Aortic smooth muscle cell (primary cell): Measurements from ENCODE around the gene LLCFC1. TPM values are rescaled to one million over a fixed set of nuclear protein-coding genes. Genes with fewer than 3 reads are reported as not detected.

ENCODE experiments used
- total RNA-seq: library from RNA; depleted of rRNA; stranded (reverse); fragments of >200 nt; gene quantifications from 2 replicates; pipeline ENCODE4 v1.2.3, GENCODE V29; 2014

Gene LLCFC1
- not detected in 2 replicates for total RNA-seq

GRCh38 chr7:142939226-142939910 lies at the start of gene LLCFC1:
Gene LLCFC1 (plus strand): TSS chr7:142939484. CDS start chr7:142939622, 138 bp downstream.

GRCh38 chr7:142933624-142934023 lies 5.7 kb upstream of the LLCFC1 start, which contains the start of gene TRPV5:
Gene TRPV5 (minus strand): TSS chr7:142933746. CDS start chr7:142933459, 287 bp downstream.

GRCh38 chr7:142961973-142962926 lies 23.0 kb downstream of the LLCFC1 start, which contains the start of gene KEL:
Gene KEL (minus strand): TSS chr7:142962363. CDS start chr7:142962206, 157 bp downstream.

Other genes with a start within 250 kb of the LLCFC1 start
- gene PRSS1, start 190.0 kb upstream of the LLCFC1 start, total RNA-seq: not detected in 2 replicates
- gene PRSS2, start 168.5 kb upstream of the LLCFC1 start, total RNA-seq: not detected in 2 replicates
- gene EPHB6, start 84.4 kb upstream of the LLCFC1 start, total RNA-seq: 14.0 and 23.1 TPM in 2 replicates
- gene TRPV6, start 53.7 kb upstream of the LLCFC1 start, total RNA-seq: under 0.01 and 0.13 TPM in 2 replicates
- gene TRPV5, start 5.7 kb upstream of the LLCFC1 start, total RNA-seq: not detected in 2 replicates
- gene KEL, start 22.9 kb downstream of the LLCFC1 start, total RNA-seq: not detected in 2 replicates
- not detected in 2 replicates for gene OR9A2, start 87.6 kb downstream of the LLCFC1 start, total RNA-seq
- not detected in 2 replicates for gene OR6V1, start 112.9 kb downstream of the LLCFC1 start, total RNA-seq
- gene PIP, start 192.6 kb downstream of the LLCFC1 start, total RNA-seq: not detected in 2 replicates
- gene TAS2R39, start 243.9 kb downstream of the LLCFC1 start, total RNA-seq: not detected in 2 replicates